ENCODE measurements around the gene CASP4. TPM values are rescaled to one million over a fixed set of nuclear protein-coding genes. Genes with fewer than 3 reads are reported as not detected.

CASP4 gene
- total RNA-seq = 10 to 100 TPM; 97.9 to 98.4 TPM
- 100 to 1,000 TPM; 107 to 115 TPM for polyA plus RNA-seq

DNA sequence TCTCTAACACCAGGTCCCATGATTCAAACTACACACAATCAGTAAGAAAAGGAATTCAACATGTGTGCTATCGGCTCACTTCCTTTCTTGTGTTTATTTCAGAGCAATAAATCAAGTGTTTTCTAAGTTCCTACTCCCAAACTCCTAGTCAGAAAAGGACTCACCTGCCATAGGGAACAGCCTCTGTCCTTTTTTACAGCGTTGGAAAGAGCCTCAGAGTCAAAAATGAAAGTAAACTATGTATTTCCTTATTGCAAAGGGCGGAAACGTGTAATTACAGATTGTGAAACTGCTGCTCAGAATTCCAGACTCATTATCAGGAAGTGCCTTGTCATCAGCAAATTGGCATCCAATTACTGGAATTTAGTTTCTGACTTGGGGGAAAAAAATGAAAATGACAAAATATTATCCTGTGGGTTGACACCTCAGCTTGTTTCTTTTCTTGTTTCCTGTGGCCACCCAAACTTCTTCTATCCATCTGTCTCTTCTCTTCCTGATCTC lies at the start of gene CASP4:
CASP4 (minus strand) TSS at position 220 of the 501 bp plus-strand sequence; CDS start at position 171, 49 bp downstream.
- intact Hi-C loops (cut with micrococcal nuclease) = loop anchor here (1.0 to 5.0 kb wide), 4 partner anchors 9 to 261 kb away; no protein-coding TSS in a partner anchor
- CTCF ChIA-PET (ENCODE audit: partially characterized antibody) = interaction anchor here (1.2 to 1.6 kb wide), 5 partner anchors 15 to 358 kb away, joined by 3 to 5 read pairs (median 4); no protein-coding TSS in a partner anchor
- no peaks in the 10 kb centered on the region for H3K27me3 Mint-ChIP-seq

DNA sequence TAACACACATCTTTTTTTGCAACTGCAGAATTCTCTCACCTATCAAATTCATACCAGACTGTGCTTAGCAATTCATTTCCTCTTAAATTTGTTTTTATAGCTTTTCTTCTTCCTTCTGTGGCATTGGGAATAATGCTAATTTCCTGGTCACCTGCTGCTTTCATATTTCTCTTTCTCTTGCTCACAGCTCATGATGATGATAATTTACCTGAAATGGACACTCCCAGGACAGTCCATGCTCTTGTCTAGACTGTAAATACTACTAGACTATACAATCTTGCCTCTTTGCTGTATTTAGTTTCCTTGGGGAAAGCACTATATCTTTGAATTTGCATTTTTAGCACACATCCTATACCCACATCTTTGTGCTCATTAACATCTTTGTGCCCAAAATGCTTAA lies 39.1 kb upstream of the CASP4 start:
- H3K27me3 ChIP-seq (ENCODE audit: insufficient read depth, low read length) = no peaks in the 10 kb centered on the region
- POLR2A ChIA-PET (ENCODE audit: partially characterized antibody) = no interaction called here

More for the DNA sequence above, at the start of gene CASP4:
- peak within 1 kb of the TSS; percentile 90 to 99 (median 98) for H3K27ac Mint-ChIP-seq
- H3K36me3 Mint-ChIP-seq = peaks cover 24 to 39% of the 10 kb centered on the region in 2 donors
- peaks cover 3 to 19% (median 15%) of the 10 kb centered on the region in 8 donors for H3K9me3 Mint-ChIP-seq
- Histone ChIP-seq H3K9me3 (ENCODE audit: control insufficient read depth in 1 of 2, low read length in 2 of 2) (no peaks in the 10 kb centered on the region), H3K36me3 (ENCODE audit: insufficient read depth, low read length) (no peaks in the 10 kb centered on the region), H3K27ac (ENCODE audit: low read depth, low read length) (peak within 1 kb of the TSS; percentile 82), H3K4me1 (ENCODE audit: insufficient read depth, low read length) (peaks cover 42% of the 10 kb centered on the region), H3K27me3 (ENCODE audit: insufficient read depth, low read length) (no peaks in the 10 kb centered on the region), H3K4me3 (ENCODE audit: low read length in 2 of 2) (peak within 1 kb of the TSS; percentile 78 to 81)
- H3K4me1 Mint-ChIP-seq = peaks cover 29 to 43% (median 36%) of the 10 kb centered on the region in 4 donors
- DNase-seq = peak in 4 of 5 donors; percentile 46 to 57 (median 55)
- POLR2A ChIA-PET (ENCODE audit: partially characterized antibody) = interaction anchor here (0.7 to 3.6 kb wide), 15 partner anchors 9 to 262 kb away, joined by 3 to 18 read pairs (median 5); partner anchors contain the start of gene CASP12
- H3K4me3 Mint-ChIP-seq = peak within 1 kb of the TSS; percentile 92 to 98 (median 95)

DNA sequence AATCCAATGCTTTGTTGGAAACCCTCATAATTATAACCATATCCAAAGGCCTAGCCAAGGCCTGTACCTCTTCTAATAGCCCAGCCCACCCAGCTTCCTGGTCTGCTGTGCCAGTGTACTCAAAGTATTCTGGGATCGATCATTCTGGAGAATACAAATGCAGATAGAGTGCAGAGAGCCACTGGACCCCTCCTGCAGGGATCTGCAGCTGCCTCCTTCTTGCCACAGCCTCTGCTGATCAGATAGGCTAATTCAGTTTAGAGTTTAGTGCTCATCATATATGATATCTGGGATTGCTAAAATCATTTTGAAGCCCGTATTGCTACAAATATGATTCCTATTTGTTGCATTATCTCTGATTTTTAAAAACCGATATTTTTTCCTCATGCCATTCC lies 37.1 kb upstream of the CASP4 start:
- Mint-ChIP-seq H3K36me3 (no peaks in the 10 kb centered on the region), H3K4me3 (no peak overlapping the region), H3K27me3 (no peaks in the 10 kb centered on the region), H3K27ac (peak overlapping the region in 1 of 7 donors; percentile 32), H3K9me3 (no peaks in the 10 kb centered on the region), H3K4me1 (peaks cover 4 to 7% (median 6%) of the 10 kb centered on the region in 4 donors)
- no peaks in the 10 kb centered on the region for H3K4me1 ChIP-seq (ENCODE audit: insufficient read depth, low read length)
- H3K27ac ChIP-seq (ENCODE audit: low read depth, low read length) = no peak overlapping the region
- DNase-seq = no peak
- intact Hi-C loops (cut with micrococcal nuclease) = no loop called here
- ChIA-PET POLR2A (ENCODE audit: partially characterized antibody) (no interaction called here), CTCF (ENCODE audit: partially characterized antibody) (no interaction called here)
- no peaks in the 10 kb centered on the region for H3K36me3 ChIP-seq (ENCODE audit: insufficient read depth, low read length)
- no peak overlapping the region for H3K4me3 ChIP-seq (ENCODE audit: low read length in 2 of 2)
- no peaks in the 10 kb centered on the region for H3K27me3 ChIP-seq (ENCODE audit: insufficient read depth, low read length)
- H3K9me3 ChIP-seq (ENCODE audit: control insufficient read depth in 1 of 2, low read length in 2 of 2) = no peaks in the 10 kb centered on the region

More for the DNA sequence above, 39.1 kb upstream of the CASP4 start:
- H3K27ac Mint-ChIP-seq = peak overlapping the region in 1 of 7 donors; percentile 70
- Histone ChIP-seq H3K27ac (ENCODE audit: low read depth, low read length) (no peak overlapping the region), H3K4me3 (ENCODE audit: low read length in 2 of 2) (no peak overlapping the region), H3K4me1 (ENCODE audit: insufficient read depth, low read length) (no peaks in the 10 kb centered on the region), H3K9me3 (ENCODE audit: control insufficient read depth in 1 of 2, low read length in 2 of 2) (no peaks in the 10 kb centered on the region), H3K36me3 (ENCODE audit: insufficient read depth, low read length) (no peaks in the 10 kb centered on the region)
- DNase-seq = no peak
- no peaks in the 10 kb centered on the region for H3K27me3 Mint-ChIP-seq
- CTCF ChIA-PET (ENCODE audit: partially characterized antibody) = interaction anchor here (2.0 kb wide), 1 partner anchor 9 kb away, joined by 7 read pairs; no protein-coding TSS in a partner anchor
- peaks cover 0 to 2% (median under 1%) of the 10 kb centered on the region in 4 donors for H3K4me1 Mint-ChIP-seq
- intact Hi-C loops (cut with micrococcal nuclease) = no loop called here
- no peaks in the 10 kb centered on the region for H3K9me3 Mint-ChIP-seq
- H3K36me3 Mint-ChIP-seq = no peaks in the 10 kb centered on the region
- no peak overlapping the region for H3K4me3 Mint-ChIP-seq

DNA sequence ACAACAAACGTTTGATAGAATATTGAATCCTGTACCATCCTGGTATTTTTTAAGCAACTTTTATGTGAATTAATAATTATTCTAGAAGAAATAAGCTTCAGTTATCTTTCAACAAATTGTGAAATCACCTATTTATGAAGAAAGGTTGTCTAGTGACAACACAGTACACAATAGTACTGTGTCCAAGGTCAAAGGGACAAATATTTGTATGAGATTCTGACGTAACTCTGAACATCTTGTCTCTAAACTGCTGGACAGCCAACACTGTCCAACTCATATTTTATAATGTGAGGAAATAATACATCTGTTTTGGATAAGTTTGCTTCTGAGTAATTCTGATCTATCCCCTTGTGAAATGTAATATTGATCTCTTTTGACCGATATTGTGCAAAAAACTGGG lies 35.6 kb upstream of the CASP4 start:
- Mint-ChIP-seq H3K36me3 (no peaks in the 10 kb centered on the region), H3K27me3 (no peaks in the 10 kb centered on the region), H3K27ac (no peak overlapping the region), H3K9me3 (no peaks in the 10 kb centered on the region), H3K4me3 (no peak overlapping the region), H3K4me1 (peaks cover 6 to 7% (median 6%) of the 10 kb centered on the region in 4 donors)
- Histone ChIP-seq H3K4me1 (ENCODE audit: insufficient read depth, low read length) (no peaks in the 10 kb centered on the region), H3K4me3 (ENCODE audit: low read length in 2 of 2) (no peak overlapping the region), H3K27me3 (ENCODE audit: insufficient read depth, low read length) (no peaks in the 10 kb centered on the region), H3K36me3 (ENCODE audit: insufficient read depth, low read length) (no peaks in the 10 kb centered on the region), H3K27ac (ENCODE audit: low read depth, low read length) (no peak overlapping the region), H3K9me3 (ENCODE audit: control insufficient read depth in 1 of 2, low read length in 2 of 2) (no peaks in the 10 kb centered on the region)
- intact Hi-C loops (cut with micrococcal nuclease) = no loop called here
- no peak for DNase-seq
- POLR2A ChIA-PET (ENCODE audit: partially characterized antibody) = interaction anchor here (1.4 kb wide), 1 partner anchor 36 kb away, joined by 6 read pairs; the partner anchor contains the start of gene CASP4
- CTCF ChIA-PET (ENCODE audit: partially characterized antibody) = no interaction called here

DNA sequence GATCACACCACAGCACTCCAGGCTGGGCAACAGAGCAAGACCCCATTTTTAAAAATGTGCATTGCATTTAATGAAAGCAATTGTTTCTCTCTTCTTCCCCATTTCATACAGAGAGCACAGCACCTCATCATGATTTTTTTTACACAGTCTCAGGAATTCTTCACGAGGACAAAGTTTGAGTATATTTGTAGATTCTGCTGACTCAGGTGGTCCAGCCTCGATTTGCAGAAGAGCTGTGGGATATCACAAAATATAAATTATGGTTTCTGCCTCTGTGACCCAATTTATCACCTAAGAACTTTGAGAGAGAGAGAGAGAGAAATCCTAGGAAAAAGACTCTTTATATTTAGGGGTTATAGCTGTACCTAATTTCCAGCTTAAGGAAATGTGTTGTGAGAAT lies 34.8 kb upstream of the CASP4 start:
- H3K4me1 ChIP-seq (ENCODE audit: insufficient read depth, low read length) = no peaks in the 10 kb centered on the region
- H3K9me3 ChIP-seq (ENCODE audit: control insufficient read depth in 1 of 2, low read length in 2 of 2) = no peaks in the 10 kb centered on the region
- no peaks in the 10 kb centered on the region for H3K27me3 Mint-ChIP-seq
- peaks cover 6 to 7% (median 6%) of the 10 kb centered on the region in 4 donors for H3K4me1 Mint-ChIP-seq
- H3K27me3 ChIP-seq (ENCODE audit: insufficient read depth, low read length) = no peaks in the 10 kb centered on the region
- no peak overlapping the region for H3K4me3 ChIP-seq (ENCODE audit: low read length in 2 of 2)
- H3K9me3 Mint-ChIP-seq = no peaks in the 10 kb centered on the region
- H3K36me3 ChIP-seq (ENCODE audit: insufficient read depth, low read length) = no peaks in the 10 kb centered on the region
- H3K27ac Mint-ChIP-seq = no peak overlapping the region
- intact Hi-C loops (cut with micrococcal nuclease) = no loop called here
- no peak overlapping the region for H3K4me3 Mint-ChIP-seq
- no peak for DNase-seq
- no peaks in the 10 kb centered on the region for H3K36me3 Mint-ChIP-seq
- ChIA-PET CTCF (ENCODE audit: partially characterized antibody) (no interaction called here), POLR2A (ENCODE audit: partially characterized antibody) (interaction anchor here (1.4 kb wide), 1 partner anchor 35 kb away, joined by 6 read pairs; the partner anchor contains the start of gene CASP4)
- no peak overlapping the region for H3K27ac ChIP-seq (ENCODE audit: low read depth, low read length)

DNA sequence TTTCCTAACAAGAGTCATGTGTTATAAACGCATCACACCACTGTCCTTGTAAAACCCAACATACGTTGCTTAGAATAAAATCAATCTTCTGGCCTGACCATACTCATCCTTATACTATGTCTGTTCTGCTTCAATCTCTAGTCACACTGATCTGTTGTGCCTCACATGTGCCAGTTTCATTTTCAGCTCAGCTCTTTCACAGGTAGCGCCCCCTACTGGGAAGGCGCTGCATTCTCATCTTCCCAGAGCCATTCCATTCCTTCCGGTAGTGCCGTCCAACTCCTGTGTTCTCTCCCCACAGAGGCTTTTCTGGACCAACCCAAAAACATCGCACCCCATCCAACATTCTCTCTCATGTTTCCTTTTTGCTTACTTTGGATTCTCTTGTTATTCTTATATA lies 32.4 kb upstream of the CASP4 start:
- H3K36me3 Mint-ChIP-seq = no peaks in the 10 kb centered on the region
- no peaks in the 10 kb centered on the region for H3K4me1 ChIP-seq (ENCODE audit: insufficient read depth, low read length)
- ChIA-PET CTCF (ENCODE audit: partially characterized antibody) (interaction anchor here (1.0 to 1.8 kb wide), 8 partner anchors 32 to 396 kb away, joined by 3 to 12 read pairs (median 4); partner anchors contain the start of gene CASP4), POLR2A (ENCODE audit: partially characterized antibody) (interaction anchor here (1.0 kb wide), 1 partner anchor 295 kb away, joined by 3 read pairs; no protein-coding TSS in a partner anchor)
- peaks cover 4 to 7% (median 6%) of the 10 kb centered on the region in 4 donors for H3K4me1 Mint-ChIP-seq
- no peaks in the 10 kb centered on the region for H3K27me3 ChIP-seq (ENCODE audit: insufficient read depth, low read length)
- H3K27me3 Mint-ChIP-seq = no peaks in the 10 kb centered on the region
- DNase-seq = peak in 4 of 5 donors; percentile 49 to 59 (median 52)
- H3K4me3 Mint-ChIP-seq = peak overlapping the region in 2 of 8 donors; percentile 11 to 35
- no peak overlapping the region for H3K27ac Mint-ChIP-seq
- no peaks in the 10 kb centered on the region for H3K9me3 Mint-ChIP-seq
- H3K27ac ChIP-seq (ENCODE audit: low read depth, low read length) = no peak overlapping the region
- no peaks in the 10 kb centered on the region for H3K9me3 ChIP-seq (ENCODE audit: control insufficient read depth in 1 of 2, low read length in 2 of 2)
- H3K36me3 ChIP-seq (ENCODE audit: insufficient read depth, low read length) = no peaks in the 10 kb centered on the region
- intact Hi-C loops (cut with micrococcal nuclease) = loop anchor here (1.0 to 2.0 kb wide), 2 partner anchors 54 to 391 kb away; no protein-coding TSS in a partner anchor
- no peak overlapping the region for H3K4me3 ChIP-seq (ENCODE audit: low read length in 2 of 2)

DNA sequence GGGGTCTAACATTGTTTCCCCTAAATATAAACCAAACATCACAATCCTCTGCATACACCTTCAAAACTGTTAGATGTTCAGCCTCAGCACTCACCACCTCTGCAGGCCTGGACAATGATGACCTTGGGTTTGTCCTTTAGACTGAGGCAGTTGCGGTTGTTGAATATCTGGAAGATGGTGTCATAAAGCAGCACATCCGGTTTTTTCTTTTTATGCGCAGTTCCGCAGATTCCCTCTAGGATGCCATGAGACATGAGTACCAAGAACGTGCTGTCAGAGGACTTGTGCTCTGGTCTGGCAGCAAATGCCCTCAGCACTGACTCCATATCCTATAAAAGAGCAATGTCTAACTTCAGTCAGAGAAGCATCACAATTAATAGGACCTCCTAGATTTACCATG lies 31.8 kb upstream of the CASP4 start:
- ChIA-PET CTCF (ENCODE audit: partially characterized antibody) (interaction anchor here (1.3 to 1.8 kb wide), 6 partner anchors 31 to 396 kb away, joined by 3 to 12 read pairs (median 5); partner anchors contain the start of gene CASP4), POLR2A (ENCODE audit: partially characterized antibody) (interaction anchor here (1.0 kb wide), 1 partner anchor 294 kb away, joined by 3 read pairs; no protein-coding TSS in a partner anchor)
- peak in 3 of 5 donors; percentile 1 to 13 (median 3) for DNase-seq
- Mint-ChIP-seq H3K36me3 (no peaks in the 10 kb centered on the region), H3K9me3 (no peaks in the 10 kb centered on the region), H3K27me3 (no peaks in the 10 kb centered on the region), H3K4me1 (peaks cover 6 to 7% (median 7%) of the 10 kb centered on the region in 4 donors), H3K4me3 (no peak overlapping the region), H3K27ac (no peak overlapping the region)
- H3K36me3 ChIP-seq (ENCODE audit: insufficient read depth, low read length) = no peaks in the 10 kb centered on the region
- intact Hi-C loops (cut with micrococcal nuclease) = loop anchor here (1.0 to 2.0 kb wide), 2 partner anchors 53 to 391 kb away; no protein-coding TSS in a partner anchor
- no peaks in the 10 kb centered on the region for H3K9me3 ChIP-seq (ENCODE audit: control insufficient read depth in 1 of 2, low read length in 2 of 2)
- no peaks in the 10 kb centered on the region for H3K4me1 ChIP-seq (ENCODE audit: insufficient read depth, low read length)
- H3K4me3 ChIP-seq (ENCODE audit: low read length in 2 of 2) = no peak overlapping the region
- H3K27me3 ChIP-seq (ENCODE audit: insufficient read depth, low read length) = no peaks in the 10 kb centered on the region
- no peak overlapping the region for H3K27ac ChIP-seq (ENCODE audit: low read depth, low read length)

Measured in CD4-positive, alpha-beta memory T cell (primary cell).